ENCODE results near the gene GPR25. TPM values are rescaled to one million over a fixed set of nuclear protein-coding genes. Genes with fewer than 3 reads are reported as not detected.
"Not testable (repeated sequence)": the region's sequence is repeated elsewhere in the genome, so short reads cannot be mapped to it uniquely, and the experiment has no call there.

GPR25 gene
- total RNA-seq, 1 donor from 2014 or later = not detected

DNA sequence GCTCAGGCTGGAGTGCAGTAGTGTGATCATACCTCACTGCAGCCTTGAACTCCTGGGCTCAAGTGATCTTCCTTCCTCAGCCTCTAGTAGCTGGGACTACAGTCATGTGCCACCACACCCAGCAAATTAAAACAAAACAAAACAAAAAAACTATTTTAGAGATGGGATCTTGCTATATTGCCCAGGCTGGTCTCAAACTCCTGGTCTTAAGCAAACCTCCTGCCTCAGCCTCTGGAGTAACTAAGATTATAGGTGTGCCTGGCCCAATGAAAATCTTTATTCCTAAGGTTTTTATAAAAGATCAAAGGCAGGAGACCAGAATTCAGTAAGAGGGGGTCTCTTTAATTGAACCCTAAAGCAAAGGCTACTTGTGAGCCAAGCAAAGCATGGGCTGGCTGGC lies 32.0 kb downstream of the GPR25 start:
- ATAC-seq (ENCODE audit: poor library complexity) (no peak), DNase-seq (no peak)
- intact Hi-C loops (cut with DNase I) = no loop called here

DNA sequence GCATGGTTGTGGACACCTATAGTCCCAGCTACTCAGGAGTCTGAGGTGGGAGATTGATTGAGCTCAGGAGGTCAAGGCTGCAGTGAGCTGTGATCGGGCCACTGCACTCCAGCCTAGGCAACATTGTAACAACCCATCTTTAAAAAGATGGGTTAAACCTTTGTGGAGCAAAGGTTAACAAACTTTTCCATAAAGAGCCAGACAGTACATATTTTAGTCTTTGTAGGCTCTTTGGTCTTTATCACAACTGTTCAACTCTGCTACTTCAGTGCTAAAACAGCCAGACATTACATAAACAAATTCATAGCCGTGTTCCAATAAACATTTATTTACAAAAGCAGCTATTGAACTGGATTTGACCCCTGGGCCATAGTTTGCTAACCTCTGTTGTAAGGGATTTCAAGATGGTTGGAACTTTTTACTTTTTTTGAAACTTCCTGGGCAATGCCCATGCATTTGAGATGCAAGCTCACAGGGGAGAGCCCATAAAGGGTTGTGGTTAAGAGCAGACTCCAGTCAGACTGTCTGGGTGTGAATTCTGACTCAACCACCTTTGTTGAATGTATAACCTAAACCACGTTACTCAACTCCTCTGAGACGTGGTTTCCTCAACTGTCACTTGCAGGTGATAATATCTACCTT lies 32.8 kb downstream of the GPR25 start:
- intact Hi-C loops (cut with DNase I) = no loop called here
- DNase-seq (no peak), ATAC-seq (ENCODE audit: poor library complexity) (no peak)

DNA sequence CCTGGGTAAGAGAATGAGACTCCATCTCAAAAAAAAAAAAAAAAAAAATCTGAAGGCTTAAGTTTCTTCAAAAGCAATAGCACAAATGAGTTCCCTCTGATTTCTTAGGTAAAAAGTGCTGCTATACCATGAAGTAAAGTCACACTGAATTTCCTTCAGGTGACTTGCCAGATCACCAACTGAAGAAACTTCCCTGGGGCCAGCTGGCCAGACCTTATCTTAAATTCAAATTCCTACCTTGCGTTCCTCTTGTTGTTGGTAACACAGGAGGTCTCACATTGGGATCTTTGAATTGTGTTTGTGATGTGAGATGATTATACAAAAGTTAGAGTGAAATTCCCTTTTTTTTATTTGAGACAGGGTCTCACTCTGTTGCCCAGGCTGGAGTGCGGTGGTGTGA lies 33.7 kb downstream of the GPR25 start:
- intact Hi-C loops (cut with DNase I) = no loop called here
- no peak for ATAC-seq (ENCODE audit: poor library complexity)

DNA sequence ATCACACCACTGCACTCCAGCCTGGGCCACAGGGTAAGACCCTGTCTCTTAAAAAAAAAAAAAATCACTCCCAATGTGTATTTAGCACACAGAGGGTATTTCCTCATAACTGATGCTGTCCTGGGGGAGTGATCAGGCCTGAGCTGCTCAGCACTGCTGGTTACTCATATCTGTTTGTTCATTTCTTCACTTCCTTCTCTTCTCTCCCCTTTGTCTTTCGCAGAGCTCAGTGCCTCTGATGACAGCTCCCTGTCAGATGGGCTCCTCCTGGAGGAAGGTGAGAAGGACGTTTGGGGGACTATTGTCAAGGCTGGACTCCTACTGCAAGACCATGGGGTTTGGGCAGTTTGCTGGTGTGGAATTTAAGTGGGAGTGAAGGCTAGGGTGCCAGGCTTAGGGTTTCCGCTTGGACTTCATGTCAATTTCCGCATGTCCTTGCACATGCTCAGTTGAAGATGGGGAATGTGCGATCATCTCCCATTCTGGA lies 34.9 kb downstream of the GPR25 start:
- ATAC-seq (ENCODE audit: poor library complexity) = no peak
- intact Hi-C loops (cut with DNase I) = no loop called here
- no peak for DNase-seq

More for the DNA sequence above, 33.7 kb downstream of the GPR25 start:
- DNase-seq = no peak

DNA sequence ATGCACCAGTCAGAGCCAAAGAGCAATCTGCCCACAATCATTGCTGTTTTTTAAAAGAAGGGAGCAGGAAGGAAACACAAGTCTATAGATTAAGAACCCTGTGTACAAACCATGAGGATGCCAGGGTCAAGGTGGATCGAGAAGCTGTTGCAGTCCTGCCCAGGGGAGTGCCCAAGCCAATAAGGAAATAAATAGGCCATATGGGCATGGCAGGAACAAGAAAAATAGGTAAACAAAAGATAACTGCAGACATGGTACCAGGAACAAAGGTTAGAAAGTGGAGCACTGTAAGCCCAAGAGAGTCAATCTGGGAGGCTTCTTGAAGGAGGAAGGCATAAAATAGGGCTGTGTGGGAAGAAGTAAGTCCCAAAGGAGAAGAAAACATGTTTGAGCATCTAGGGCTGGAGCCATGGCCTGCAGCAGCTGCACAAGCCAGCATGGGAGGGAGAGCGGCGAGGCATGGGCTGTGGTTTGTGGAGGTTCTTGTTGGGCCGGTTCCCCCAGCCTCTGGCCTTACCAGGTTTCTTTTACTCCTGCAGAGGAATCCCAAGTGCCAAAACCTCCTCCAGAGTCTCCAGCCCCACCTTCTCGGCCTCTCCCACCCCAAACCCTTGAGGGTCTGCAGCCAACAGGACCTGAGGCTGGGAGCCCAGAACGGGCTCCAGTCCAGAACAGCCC lies 35.5 kb downstream of the GPR25 start:
- intact Hi-C loops (cut with DNase I) = no loop called here
- ATAC-seq (ENCODE audit: poor library complexity) (no peak), DNase-seq (no peak)

DNA sequence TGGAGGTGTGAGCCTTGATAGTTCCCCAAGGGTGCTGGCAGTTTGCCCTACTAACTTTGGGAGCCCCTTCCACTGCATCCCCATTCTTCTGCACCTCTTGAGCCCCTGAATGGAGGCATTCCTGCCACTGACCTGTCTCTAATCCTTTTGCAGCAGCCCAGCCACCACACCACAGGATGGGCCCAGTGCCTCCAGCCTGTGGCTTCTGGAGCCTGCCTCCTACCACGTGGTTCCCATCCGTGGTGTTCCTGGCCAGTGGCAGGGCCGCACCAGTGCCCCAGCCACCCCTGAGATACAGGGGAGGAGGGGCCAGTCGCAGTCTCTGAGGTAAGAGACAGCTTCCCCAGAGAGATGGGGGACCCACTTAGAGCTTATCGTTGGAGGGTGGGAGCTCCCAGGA lies 36.3 kb downstream of the GPR25 start:
- ATAC-seq (ENCODE audit: poor library complexity) = no peak
- intact Hi-C loops (cut with DNase I) = no loop called here
- DNase-seq = no peak

DNA sequence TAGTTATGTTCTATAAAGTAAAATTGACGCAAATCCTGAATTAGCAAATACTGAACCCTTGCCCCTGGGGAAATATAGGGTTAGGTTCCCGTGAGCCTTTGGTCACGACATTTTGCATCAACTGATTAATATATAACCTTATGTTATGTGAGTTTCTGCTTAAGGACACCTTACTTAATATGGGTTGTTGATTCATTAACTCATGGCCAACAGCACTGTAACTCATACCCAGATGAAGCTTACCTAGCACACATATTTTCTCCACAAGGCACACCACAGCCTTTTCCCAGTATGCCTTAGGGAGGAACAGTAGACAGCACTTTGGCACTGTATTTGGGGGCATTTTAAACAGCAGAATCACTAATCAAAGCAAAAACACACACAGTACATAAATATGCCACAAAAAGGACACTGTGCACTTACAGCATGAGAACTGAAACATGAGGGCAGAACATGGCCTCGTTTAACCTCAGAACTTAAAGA lies 37.0 kb downstream of the GPR25 start:
- intact Hi-C loops (cut with DNase I) = no loop called here
- ATAC-seq (ENCODE audit: poor library complexity) = no peak
- DNase-seq = no peak

DNA sequence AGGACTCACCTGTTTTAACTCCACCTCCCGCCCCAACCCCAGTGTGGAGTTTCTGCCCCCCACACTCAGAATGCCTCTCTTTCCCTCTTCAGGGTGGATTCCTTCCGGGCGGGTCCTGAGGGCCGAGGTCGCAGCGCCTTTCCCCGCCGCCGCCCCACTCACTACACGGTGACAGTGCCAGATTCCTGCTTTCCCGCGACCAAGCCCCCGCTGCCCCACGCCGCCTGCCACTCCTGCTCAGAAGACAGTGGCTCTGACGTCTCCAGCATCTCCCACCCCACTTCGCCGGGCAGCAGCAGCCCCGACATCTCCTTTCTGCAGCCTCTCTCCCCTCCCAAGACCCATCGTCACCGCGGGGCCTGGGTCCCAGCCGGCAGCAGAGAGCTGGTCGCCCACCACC lies 38.6 kb downstream of the GPR25 start:
- intact Hi-C loops (cut with DNase I) = no loop called here
- DNase-seq (no peak), ATAC-seq (ENCODE audit: poor library complexity) (no peak)

DNA sequence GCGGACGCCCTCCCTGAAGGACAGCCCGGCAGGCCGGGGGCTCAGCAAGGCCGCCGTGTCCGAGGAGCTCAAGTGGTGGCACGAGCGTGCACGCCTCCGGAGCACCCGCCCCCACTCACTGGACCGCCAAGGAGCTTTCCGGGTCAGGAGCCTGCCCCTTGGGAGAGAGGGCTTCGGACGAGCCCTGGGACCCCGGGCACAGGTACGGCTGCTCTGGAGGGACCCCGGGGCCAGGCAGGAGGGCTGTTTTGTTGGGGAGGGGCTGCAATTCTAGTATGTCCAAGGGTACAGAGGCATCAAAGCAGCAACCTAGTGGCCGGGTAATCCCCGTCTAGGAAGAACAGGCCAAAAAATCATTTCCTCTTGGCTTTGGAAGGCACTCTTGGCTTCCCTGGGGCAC lies 39.2 kb downstream of the GPR25 start:
- DNase-seq; ATAC-seq (ENCODE audit: poor library complexity); intact Hi-C loops (cut with DNase I): not testable (repeated sequence)

DNA sequence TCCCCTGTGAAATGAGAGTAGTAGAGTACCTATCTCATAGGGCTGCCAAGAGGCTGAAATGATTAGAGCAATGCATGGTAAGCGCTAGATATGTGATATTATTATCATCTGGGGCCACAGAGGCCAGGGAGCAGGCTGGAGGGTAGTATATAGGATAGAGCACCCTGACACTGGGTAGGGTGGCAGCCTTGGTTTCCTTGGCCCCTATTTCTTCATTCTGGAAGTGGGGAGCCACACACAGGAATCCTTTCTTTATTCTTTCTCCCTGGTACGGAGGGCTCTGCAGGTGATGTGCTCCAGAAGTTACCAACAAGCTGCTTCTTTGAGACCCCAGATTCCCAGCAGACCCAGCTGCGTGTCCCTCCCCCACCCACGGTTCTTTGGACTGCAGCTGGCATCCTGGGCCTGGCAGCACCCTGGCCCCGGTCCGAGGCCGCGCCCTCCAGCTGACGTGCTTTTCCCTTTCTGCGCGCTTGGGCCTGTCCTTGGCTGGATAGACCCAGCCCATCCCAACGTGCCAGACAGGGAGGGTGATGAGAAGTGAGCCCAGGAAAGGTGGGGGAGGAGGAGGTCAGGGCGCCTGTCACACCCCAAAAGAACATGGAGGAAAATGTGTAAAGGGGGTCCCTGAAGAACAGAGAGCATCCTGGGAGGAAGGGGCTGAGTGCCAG lies 40.1 kb downstream of the GPR25 start:
- intact Hi-C loops (cut with DNase I) = no loop called here
- DNase-seq (no peak), ATAC-seq (ENCODE audit: poor library complexity) (no peak)

DNA sequence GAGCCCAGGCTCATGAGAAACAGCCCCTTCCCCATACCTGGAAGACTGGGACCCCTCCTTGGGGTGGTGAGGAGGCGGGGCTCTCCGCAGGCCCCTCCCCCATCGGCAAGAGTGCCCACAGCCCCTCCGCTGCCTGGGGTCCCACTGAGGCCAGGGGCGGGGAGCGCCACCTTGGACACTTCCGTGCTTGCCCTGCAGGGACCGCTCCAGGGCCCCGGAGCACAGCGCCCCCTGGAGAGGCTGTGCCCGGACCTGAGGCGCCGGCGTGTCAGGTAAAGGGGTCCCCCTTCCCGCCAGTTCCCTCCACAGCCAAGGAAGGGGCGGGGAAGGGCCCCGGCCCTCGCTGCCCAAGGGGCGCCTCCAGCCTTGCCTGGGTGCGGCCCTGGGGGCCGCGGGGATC lies 43.4 kb downstream of the GPR25 start:
- ATAC-seq (ENCODE audit: poor library complexity) = no peak
- intact Hi-C loops (cut with DNase I) = no loop called here
- DNase-seq = no peak

DNA sequence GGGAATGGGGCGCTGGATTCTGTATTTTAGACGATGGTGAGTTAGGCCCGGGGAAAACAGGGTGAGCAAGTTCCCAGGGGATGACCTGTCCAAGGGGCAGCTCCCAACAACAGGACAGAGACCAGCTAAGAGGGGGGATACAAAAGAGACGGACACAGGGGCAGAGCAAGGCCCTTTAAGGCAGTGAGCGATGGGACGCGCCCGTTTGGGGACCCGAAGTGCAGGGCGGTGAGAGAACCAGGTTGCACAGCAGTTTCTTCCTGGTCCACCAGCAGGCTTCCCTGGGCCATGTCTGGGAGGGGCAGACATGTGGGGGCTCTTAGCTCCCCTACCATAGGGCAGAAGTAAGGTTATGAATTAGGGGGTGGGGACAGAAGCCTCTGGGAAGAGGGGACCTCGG lies 43.9 kb downstream of the GPR25 start:
- intact Hi-C loops (cut with DNase I) = no loop called here
- DNase-seq = no peak
- no peak for ATAC-seq (ENCODE audit: poor library complexity)

DNA sequence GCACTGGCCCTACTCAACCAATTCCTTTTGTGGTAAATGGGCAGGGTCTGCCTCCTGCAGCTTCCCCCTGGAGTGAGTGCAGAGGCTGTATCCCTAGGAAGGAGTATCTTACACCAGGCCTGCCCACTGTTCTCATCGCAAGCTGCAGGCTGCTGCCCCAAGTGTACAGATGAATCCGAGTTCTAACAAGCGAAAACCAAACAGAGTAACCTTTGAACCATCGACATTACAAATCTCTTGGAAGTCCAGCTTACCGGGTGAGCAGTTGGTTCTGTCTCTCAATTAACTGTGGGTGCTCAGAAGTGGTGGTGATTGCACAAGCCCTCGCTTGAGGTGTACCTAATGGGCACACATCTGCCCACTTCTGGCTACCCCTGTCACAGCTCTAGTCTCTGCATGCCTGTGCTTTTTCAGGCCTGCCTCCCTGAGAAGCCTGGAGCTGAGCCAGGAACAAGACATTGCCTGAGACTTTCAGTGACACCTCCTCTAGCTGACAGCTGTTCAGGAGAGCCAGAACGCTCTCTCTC lies 44.6 kb downstream of the GPR25 start:
- intact Hi-C loops (cut with DNase I) = no loop called here
- peak; percentile 92 for ATAC-seq (ENCODE audit: poor library complexity)
- peak; percentile 61 for DNase-seq

DNA sequence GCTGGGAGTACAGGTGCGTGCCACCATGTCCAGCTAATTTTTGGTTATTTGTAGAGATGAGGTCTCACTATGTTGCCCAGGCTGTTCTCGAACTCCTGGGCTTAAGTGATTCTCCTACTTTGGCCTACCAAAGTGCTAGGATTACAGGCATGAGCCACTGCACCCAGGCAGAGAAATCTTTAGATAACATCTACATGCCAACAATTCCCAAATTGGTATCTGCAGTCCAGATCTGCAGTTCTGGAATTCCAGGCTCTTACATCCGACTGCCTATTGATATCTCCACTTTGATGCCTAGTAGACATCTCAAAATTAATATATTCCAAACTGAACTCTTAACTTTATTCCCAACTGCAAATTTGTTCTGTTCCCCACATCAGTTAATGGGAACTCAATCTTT lies 45.2 kb downstream of the GPR25 start:
- no peak for DNase-seq
- no peak for ATAC-seq (ENCODE audit: poor library complexity)
- intact Hi-C loops (cut with DNase I) = no loop called here

DNA sequence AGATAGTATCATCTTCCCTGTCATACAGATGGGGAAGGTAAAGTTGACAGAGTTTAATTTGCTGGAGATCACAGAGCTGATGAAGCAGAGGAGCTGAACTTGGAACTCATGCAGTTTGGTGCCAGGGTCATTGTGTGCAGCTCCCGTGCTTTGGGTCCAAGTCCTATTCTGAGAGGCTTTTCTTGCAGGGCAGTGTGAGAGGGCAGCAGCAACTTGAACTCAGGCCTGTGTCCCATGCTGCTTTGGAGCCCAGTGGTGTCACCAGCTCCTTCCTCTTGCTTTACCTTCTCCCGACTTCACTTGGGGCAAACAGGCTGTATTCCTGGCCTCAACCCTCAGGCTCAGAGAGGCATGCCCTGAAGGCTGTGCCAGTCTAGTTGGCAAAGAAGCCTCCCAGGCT lies 46.6 kb downstream of the GPR25 start:
- ATAC-seq (ENCODE audit: poor library complexity) (no peak), DNase-seq (no peak)
- intact Hi-C loops (cut with DNase I) = no loop called here

DNA sequence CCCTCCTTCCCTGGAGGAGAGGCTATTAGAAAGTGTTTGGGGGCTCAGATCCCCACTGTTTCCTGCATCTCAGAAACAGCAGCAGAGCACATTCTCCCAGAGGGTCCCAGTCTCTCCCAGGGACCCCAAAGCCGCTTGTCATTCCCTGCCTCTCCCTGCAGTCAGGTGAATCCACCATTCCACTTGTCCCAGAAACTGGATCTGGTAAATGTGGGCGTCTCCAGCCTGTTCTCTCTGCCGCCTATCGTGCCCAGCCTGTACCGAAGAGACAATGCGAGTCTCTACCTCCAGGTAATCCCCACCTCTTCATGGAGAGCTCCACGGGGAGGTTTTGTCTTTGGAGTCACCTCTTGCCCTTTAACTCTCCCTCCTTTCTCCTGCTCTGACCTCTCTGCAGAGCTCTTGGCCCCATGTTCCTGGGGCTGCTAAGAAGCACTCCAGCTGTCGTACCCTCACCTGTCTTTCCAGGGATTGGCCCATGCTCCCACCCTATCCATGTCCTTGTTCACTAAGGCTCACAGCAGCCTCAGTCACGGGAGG lies 48.9 kb downstream of the GPR25 start:
- no peak for DNase-seq
- ATAC-seq (ENCODE audit: poor library complexity) = no peak
- intact Hi-C loops (cut with DNase I) = no loop called here

DNA sequence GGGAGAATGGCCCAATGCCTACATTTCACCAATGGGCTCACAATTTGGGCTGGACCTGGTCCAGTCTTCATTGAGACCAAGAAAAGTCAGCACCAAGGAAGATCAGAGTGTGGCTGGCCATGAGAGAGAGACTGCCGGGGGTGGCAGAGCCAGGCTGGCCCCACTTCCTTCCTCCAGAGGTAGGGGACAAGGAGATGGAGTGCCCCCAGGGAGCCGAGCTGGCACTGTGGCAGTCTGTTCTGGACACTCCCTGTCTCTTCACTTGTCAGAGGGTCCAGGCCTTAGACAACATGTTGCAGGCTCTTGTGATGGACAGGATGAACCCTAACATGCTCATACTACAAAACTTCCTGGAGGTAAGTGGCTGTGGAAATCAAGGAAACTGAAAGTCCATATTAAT lies 49.6 kb downstream of the GPR25 start:
- intact Hi-C loops (cut with DNase I) = no loop called here
- ATAC-seq (ENCODE audit: poor library complexity) (no peak), DNase-seq (no peak)

DNA sequence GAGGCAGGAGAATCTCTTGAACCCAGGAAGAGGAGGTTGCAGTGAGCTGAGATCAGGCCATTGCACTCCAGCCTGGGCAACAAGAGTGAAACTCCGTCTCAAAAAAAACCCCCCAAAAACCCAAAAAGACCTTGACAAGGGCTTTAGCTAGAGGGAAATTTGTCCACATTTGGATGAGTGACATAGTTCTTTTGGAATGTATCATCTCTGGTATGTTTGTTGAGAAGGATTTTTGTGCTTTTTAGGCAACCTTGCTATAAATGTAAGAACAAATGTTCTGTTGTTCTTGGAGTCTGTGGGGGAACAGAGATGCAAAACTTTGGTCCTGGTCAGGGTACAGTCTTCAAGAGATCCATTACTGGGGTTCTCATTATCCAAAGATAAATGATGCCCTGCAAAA lies 50.8 kb downstream of the GPR25 start:
- no peak for ATAC-seq (ENCODE audit: poor library complexity)
- intact Hi-C loops (cut with DNase I) = no loop called here

More for the DNA sequence above, 50.8 kb downstream of the GPR25 start:
- no peak for DNase-seq

Data from Right ventricle myocardium superior (tissue), 1 donor.